Stimulated activated CD4-positive, alpha-beta T cell treated with anti-CD3 and anti-CD28 coated beads, Interleukin-4, amount 100 ng/mL, for 48 hours (primary cell): ENCODE measurements around the gene KLK15.
"Not testable (repeated sequence)": the region's sequence is repeated elsewhere in the genome, so short reads cannot be mapped to it uniquely, and the experiment has no call there.

Experiments
- DNase-seq, 2 donors: peaks; one replicate each; pipeline ENCODE4 v3.0.0-alpha.2; 2020; ENCODE audit warnings: low read depth in 2 of 2

KLK15 gene

DNA sequence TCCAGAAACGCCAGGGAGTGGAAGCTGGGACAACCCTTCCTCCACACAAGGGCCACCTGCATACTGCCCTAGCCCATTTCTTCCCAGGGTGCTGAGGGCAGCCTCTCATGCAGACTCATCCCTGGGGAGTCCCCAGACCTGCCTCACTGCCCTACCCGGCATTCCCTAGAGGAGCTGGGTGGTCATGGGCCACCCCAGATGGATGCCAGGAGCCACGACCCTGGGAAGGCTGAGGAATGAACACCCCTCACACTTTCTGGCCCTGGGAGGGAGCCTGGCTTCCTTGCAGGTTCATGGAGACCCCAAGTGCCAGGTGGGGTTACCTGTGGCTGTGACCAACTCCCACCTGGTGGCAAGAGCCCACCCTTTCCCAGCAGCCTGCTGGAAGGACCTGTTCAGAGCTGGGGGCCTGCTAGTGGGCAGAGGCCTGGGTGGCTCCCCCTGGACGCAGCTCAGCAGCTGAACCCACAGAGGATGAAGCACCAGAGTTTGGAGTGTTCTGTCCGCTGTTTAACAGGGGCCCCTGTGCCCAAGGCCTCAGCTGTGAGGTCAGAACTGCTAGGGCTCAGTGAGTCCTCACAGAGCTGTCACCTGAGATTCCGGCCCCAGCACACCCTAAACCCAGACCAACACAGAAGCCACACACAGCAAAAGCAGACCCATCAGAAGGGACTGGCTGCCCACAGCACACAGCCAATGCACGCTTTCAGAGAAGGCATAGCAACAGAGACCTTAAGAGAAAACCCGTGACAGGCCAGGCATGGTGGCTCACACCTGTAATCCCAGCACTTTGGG is 36.5 kb downstream of the KLK15 start:
- DNase-seq: no peak

DNA sequence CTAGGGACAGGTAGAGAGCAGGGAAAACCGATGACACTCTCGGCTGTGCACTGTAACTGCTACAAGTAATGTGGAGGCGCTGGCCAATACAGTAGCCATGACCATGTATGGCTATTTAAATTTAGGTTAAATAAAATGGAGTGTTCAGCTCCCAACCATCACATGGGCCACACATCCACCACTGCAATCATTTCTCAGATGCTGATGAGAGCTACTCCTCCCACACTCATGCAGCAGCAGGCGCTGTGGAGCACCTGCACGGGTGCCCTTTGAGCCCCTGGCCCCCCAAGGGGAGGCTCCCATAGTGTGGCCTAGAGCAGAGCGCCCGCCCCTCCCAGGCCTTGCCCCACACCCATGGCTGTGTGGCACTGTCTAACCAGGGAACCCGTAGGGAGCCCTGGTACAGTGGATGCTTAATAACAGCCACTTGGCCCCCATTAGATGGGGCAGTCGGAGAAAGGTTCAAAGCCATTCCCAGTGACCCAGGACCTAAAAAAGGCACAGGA is 37.2 kb downstream of the KLK15 start:
- no peak for DNase-seq

- no peak for DNase-seq
Observed at GRCh38 chr19:50795664-50796073, 37.7 kb downstream of the KLK15 start.

GRCh38 chr19:50794876-50795663 is 38.3 kb downstream of the KLK15 start:
- DNase-seq: no peak

DNA sequence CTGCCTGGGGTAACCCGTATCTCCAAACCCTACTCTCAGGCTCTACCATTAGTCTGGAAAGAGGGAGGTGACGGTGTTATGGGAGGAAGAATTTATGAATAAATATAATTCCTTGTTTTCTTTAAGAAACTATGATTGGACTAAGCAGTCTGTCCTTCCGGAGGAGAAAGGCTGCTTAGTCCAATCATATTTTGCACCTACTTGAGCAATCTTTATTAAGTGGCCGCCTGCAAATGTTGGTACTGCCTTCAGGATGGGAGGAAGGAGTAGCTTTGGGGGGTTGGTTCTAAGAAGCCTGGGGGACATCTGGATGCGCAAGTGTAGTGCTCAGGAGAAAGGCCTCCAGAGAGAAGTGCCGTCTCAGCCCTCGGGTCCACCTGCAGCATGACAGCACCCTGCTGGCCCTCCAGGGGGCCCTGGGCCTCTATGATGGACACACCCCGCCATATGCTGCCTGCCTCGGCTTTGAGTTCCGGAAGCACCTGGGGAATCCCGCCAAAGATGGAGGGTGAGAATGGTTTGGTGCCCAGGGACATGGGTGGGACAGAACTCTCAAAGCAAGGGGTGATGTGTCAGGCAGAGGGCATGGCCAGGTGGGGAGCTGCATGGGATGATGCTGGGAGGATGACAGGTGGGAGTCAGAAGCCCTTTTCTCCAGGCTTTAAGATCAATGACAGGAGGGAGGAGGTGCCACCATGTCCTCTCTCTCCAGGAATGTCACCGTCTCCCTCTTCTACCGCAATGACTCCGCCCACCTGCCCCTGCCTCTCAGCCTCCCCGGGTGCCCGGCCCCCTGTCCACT is 39.1 kb downstream of the KLK15 start:
- peak in 1 of 2 donors; percentile 40 for DNase-seq

GRCh38 chr19:50793558-50794065 is 39.8 kb downstream of the KLK15 start:
- no peak for DNase-seq

GRCh38 chr19:50792272-50793250 is 40.8 kb downstream of the KLK15 start:
- no peak for DNase-seq

- DNase-seq: no peak
Observed at GRCh38 chr19:50791594-50792271, 41.6 kb downstream of the KLK15 start.

- DNase-seq: no peak
Observed at GRCh38 chr19:50790922-50791467, 42.4 kb downstream of the KLK15 start.

DNA sequence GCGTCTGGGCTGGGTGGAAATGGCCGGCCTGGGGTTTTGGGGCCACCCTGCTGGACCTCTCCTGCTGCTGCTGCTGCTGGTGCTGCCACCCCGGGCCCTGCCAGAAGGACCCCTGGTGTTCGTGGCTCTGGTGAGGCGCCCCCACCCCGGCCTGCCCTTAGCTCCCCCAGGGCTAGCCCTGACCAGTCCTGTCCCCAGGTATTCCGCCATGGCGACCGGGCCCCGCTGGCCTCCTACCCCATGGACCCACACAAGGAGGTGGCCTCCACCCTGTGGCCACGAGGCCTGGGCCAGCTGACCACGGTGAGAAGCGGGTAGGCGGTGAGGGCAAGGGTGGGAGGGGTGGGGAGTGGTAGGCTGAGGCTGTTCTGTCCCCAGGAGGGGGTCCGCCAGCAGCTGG is 43.0 kb downstream of the KLK15 start, which contains the start of gene ACP4:
Gene ACP4 (plus strand): TSS at position 20 of the 400 bp plus-strand sequence. CDS start 0 bp downstream, at position 20.
- no peak for DNase-seq

- DNase-seq: no peak
Observed at GRCh38 chr19:50785329-50785728, 48.0 kb downstream of the KLK15 start.

DNA sequence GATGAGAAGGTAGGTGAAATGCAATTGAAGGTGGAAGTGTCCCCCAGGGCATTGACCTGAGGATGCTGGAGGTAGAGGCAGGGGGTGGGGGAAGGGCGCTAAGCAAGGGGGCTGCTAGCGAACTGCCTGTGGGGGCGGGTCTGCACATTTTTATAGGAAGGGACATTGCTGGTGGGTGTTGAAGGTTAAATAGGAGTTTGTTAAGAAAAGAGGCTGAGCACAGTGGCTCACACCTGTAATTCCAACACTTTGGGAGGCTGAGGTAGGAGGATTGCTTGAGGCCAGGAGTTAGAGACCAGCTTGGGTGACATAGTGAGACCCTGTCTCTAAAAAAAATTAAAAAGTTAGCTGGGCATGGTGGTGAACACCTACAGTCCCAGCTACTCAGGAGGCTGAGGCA is 48.7 kb downstream of the KLK15 start:
- DNase-seq: no peak

- not testable (repeated sequence) for DNase-seq
Observed at GRCh38 chr19:50783848-50784152, 49.6 kb downstream of the KLK15 start.

GRCh38 chr19:50780753-50781435 is 52.5 kb downstream of the KLK15 start:
- DNase-seq: no peak

GRCh38 chr19:50779504-50780457 is 53.6 kb downstream of the KLK15 start:
- no peak for DNase-seq

GRCh38 chr19:50778906-50779430 is 54.4 kb downstream of the KLK15 start:
- no peak for DNase-seq

- DNase-seq: no peak
Observed at GRCh38 chr19:50777830-50778303, 55.5 kb downstream of the KLK15 start.

GRCh38 chr19:50777261-50777660 is 56.1 kb downstream of the KLK15 start:
- no peak for DNase-seq
